PC-9 (cell line): ENCODE data around the gene PLB1.

Experiments
- EZH2 ChIP-seq: fragments of 200-600 bp; sonication (generic); IDR thresholded peaks from 2 replicates; pipeline ENCODE4 v1.8.0; 2017; ENCODE audit warnings: antibody characterized with exemption, low read depth
- TF ChIP-seq, protein P1 (sequence below): fragments of 200-600 bp; sonication (generic); conservative IDR thresholded peaks from 2 replicates; pipeline ENCODE4 v1.6.1; 2017; ENCODE audit warnings: mixed run types, antibody characterized with exemption, mild to moderate bottlenecking, moderate library complexity

DNA sequence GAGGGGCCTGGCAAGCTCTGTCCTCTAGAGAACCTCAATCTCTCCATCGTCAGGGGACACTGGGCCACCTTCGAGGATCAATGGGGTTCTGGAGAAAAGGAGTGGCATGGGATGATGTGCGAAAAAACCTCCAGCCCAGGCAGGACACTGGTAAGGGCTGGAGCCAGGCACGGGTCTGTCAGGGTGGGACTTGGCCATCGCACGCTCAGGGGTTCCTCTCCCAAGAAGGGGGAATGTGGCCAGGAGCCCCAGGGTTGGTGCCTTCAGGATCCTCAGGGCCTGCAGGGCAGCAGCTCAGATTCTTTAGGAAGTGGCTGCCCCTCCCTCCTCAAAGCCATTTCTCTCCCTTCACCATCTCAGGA lies 46.8 kb upstream of the PLB1 start:
- TF ChIP-seq EZH2 = no peak
- TF ChIP-seq, protein P1, sequence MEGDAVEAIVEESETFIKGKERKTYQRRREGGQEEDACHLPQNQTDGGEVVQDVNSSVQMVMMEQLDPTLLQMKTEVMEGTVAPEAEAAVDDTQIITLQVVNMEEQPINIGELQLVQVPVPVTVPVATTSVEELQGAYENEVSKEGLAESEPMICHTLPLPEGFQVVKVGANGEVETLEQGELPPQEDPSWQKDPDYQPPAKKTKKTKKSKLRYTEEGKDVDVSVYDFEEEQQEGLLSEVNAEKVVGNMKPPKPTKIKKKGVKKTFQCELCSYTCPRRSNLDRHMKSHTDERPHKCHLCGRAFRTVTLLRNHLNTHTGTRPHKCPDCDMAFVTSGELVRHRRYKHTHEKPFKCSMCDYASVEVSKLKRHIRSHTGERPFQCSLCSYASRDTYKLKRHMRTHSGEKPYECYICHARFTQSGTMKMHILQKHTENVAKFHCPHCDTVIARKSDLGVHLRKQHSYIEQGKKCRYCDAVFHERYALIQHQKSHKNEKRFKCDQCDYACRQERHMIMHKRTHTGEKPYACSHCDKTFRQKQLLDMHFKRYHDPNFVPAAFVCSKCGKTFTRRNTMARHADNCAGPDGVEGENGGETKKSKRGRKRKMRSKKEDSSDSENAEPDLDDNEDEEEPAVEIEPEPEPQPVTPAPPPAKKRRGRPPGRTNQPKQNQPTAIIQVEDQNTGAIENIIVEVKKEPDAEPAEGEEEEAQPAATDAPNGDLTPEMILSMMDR = no peak
